Retinal pigment epithelial cell (primary cell): ENCODE results near the gene PRKN.

Experiments used
- DNase-seq: peaks from one replicate; pipeline ENCODE4 v3.0.0-alpha.2; 2010; ENCODE audit warnings: low read depth
- H3K4me3 ChIP-seq: 2 replicates; pipeline ENCODE4 v1.5.1; 2011; ENCODE audit warnings: mild to moderate bottlenecking, low read length, control low read depth, moderate library complexity
- CTCF ChIP-seq: conservative IDR thresholded peaks from 2 replicates; pipeline ENCODE4 v1.5.1; 2011; ENCODE audit warnings: low read depth, low read length, control low read depth, inconsistent platforms

PRKN gene

DNA sequence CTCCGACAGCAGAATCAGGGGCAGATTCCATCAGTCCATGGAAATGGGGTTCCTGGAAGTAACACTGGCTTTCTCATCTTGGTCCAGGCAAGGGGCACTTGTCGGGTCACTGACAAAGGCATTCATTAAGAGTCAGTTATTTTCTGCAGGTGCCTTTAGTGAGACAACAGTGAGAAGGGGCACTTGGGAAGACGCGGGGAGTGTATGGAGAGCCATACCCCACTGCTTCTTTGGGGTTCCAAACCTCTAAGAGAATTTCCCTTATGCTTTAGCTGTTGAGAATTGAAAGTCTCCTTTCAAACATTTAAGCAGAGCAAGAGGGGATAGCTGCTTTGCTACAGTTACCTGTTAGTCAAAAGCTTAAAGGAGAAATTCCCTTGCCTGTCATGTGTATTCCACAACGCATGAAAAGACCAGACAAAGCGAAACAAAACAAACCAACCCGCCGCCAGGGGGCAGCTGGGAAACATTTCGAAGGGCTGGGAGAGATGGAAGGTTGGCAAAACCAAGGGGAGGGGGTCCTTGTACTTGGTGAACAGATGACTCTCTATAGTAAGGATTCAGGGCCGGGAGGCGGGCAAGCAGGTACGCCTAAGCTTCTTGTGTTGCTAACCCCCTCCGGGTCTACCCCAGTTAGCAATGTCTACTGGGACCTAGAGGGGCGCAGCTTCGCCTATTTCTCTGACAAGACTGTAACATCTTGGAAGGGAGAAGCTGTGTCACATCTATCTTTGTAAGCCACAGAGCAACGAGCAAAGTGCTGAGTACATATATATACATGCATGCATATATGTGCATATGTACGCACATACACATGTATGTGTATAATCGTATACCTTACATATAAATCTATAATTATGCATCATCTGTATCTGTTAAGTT, 978.8 kb downstream of the PRKN start:
- DNase-seq = no peak
- peak; percentile 68 for TF ChIP-seq CTCF
- H3K4me3 ChIP-seq = no peak overlapping the region

DNA sequence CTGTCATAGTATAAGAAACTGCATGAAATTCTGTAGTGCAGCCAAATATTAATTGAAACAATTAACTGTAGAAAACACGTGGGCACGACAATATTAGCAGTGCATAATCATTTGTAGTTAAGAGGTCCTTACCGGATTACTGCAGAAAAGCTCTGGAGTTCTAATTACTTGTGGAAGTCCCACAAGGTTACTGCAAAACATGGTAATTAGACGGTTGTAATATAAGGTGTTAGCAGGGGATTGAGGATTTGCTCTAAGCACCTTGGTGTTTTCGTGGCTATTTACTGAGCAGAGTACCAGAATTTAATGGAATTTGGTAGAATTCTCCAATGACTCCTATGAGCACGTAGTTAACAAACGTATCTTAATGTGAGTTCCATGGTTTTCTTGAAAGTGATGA, 980.1 kb downstream of the PRKN start:
- no peak overlapping the region for H3K4me3 ChIP-seq
- peak; percentile 48 for DNase-seq
- no peak for TF ChIP-seq CTCF

GRCh38 chr6:161745594-161746141, 981.9 kb downstream of the PRKN start:
- TF ChIP-seq CTCF = no peak
- no peak overlapping the region for H3K4me3 ChIP-seq
- no peak for DNase-seq

DNA sequence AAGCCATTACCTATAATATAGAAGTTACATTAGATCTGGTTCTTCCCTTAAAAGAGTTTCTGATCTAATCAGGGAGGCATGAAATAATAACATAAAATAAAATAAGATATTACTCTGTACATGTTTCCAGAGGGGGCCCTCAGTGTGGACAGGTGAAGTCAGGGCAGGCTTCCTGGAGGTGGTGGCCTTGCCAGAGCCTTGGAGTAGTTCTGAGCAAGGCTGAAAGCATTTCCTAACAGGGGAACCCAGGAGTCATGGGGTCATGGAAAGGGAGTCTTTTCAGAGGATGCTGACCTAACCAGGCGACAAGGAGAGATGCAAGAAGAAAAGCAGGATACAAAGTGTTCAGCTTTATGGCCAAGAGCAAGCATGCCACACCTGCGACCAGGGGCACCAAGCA, 982.4 kb downstream of the PRKN start:
- TF ChIP-seq CTCF = no peak
- no peak overlapping the region for H3K4me3 ChIP-seq
- DNase-seq = no peak

DNA sequence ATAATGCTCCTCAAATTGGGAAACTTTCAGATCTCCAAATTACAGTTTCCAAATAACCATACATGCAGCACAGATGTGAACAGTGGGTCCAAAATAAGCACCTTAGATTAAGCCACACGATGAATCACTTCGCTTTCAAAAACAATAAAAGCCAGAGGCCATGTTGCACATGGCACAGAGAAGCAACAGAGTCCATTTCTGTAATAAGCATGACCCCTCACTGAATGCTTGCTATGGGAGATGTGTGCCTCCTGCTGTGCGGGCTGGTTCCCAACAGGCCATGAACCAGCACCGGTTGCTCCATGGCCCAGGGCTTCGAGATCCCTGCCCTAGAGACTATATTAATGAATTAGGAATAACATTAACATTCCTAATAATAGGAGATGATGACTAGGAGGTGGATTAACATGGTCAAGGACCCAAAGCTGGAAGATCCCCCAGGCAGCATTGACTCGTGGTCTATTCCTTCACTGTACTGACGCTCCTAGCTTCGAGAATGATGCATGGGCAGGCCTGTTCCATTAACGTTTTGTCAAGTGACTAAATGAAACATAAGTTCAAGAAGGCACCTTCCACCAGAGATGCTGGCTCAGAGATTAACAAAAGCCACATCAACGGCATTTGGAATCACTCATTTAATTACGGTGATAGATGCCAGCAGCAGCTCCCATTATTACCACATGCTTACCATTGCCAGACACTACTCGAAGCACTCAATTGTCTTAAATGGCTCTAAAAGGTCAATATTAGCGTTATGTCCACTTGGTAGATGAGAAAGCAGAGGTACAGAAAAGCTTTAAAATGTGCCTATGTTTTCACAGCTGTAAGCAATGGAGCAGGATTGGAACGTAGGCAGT, 983.1 kb downstream of the PRKN start:
- no peak overlapping the region for H3K4me3 ChIP-seq
- DNase-seq = no peak
- TF ChIP-seq CTCF = no peak

DNA sequence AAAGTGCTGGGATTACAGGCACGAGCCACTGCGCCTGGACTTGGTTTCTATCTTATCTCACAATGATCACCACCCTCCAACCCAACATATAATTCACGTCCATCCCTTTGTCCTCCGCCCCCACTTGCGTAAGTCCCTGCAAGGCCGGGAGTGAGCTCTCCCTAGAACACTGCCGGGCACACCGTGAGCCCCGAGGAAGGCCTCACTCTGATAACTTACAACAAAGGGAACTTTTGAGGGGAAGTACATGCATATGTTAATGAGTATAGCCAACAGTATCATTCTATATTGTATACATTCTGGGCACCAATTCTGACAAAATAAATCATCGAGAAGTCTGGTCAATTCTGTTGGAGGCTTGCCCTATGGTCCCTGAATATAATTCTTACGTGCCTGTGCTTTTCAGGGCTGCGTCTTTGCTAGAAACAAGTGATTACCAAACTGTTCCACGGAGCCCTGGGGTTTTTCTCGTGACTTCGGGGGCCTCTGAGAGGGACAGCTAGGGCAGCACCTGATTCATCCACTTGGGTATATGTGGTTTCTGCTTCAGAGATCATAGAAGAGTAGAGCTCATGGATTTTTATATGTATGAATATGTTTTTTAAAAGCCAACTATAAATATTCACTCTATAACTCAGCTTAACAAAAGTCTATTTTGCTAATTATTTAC, 983.9 kb downstream of the PRKN start:
- no peak overlapping the region for H3K4me3 ChIP-seq
- TF ChIP-seq CTCF = no peak
- no peak for DNase-seq
